ENCODE data around the gene EMP2.
"Not testable (repeated sequence)": the region's sequence is repeated elsewhere in the genome, so short reads cannot be mapped to it uniquely, and the experiment has no call there.

Gene EMP2

GRCh38 chr16:10519929-10520868 is 60.2 kb downstream of the EMP2 start:
- DNase-seq: peak; percentile 15

- no peak for DNase-seq
Measured at GRCh38 chr16:10519297-10519696, 61.1 kb downstream of the EMP2 start.

GRCh38 chr16:10518479-10519041 is 61.8 kb downstream of the EMP2 start:
- no peak for DNase-seq

GRCh38 chr16:10517868-10518267 is 62.5 kb downstream of the EMP2 start:
- no peak for DNase-seq

GRCh38 chr16:10514369-10515055 is 65.9 kb downstream of the EMP2 start:
- peak; percentile 46 for DNase-seq

- no peak for DNase-seq
Measured at GRCh38 chr16:10511829-10512228, 68.6 kb downstream of the EMP2 start.

GRCh38 chr16:10510279-10510678 is 70.1 kb downstream of the EMP2 start:
- no peak for DNase-seq

- DNase-seq: peak; percentile 60
Measured at GRCh38 chr16:10509534-10510025, 70.8 kb downstream of the EMP2 start.

GRCh38 chr16:10505286-10505685 is 75.1 kb downstream of the EMP2 start:
- DNase-seq: not testable (repeated sequence)

- DNase-seq: no peak
Measured at GRCh38 chr16:10504404-10504885, 76.0 kb downstream of the EMP2 start.

- DNase-seq: no peak
Measured at GRCh38 chr16:10502776-10503175, 77.6 kb downstream of the EMP2 start.

GRCh38 chr16:10501016-10501607 is 79.3 kb downstream of the EMP2 start:
- DNase-seq: no peak

- DNase-seq: no peak
Measured at GRCh38 chr16:10500582-10500981, 79.8 kb downstream of the EMP2 start.

GRCh38 chr16:10497132-10498101 is 83.0 kb downstream of the EMP2 start:
- no peak for DNase-seq

- no peak for DNase-seq
Measured at GRCh38 chr16:10495031-10495345, 85.4 kb downstream of the EMP2 start.

- no peak for DNase-seq
Measured at GRCh38 chr16:10494343-10495030, 85.9 kb downstream of the EMP2 start.

- no peak for DNase-seq
Measured at GRCh38 chr16:10493276-10493675, 87.1 kb downstream of the EMP2 start.

- DNase-seq: no peak
Measured at GRCh38 chr16:10490141-10490540, 90.3 kb downstream of the EMP2 start.

- no peak for DNase-seq
Measured at GRCh38 chr16:10485698-10486382, 94.6 kb downstream of the EMP2 start.

GRCh38 chr16:10485159-10485558 is 95.2 kb downstream of the EMP2 start:
- DNase-seq: no peak

GRCh38 chr16:10480151-10480550 is 100.2 kb downstream of the EMP2 start:
- no peak for DNase-seq
